ENCODE results near the gene SGMS1.

- TF ChIP-seq JUND (IDR thresholded peaks at IDR 0.05) (no peak), RAD21 (IDR thresholded peaks at IDR 0.05; ENCODE audit: low read length) (no peak), TAF1 (IDR thresholded peaks at IDR 0.05; ENCODE audit: borderline replicate concordance, low read depth, low read length) (no peak), EP300 (IDR thresholded peaks at IDR 0.05; ENCODE audit: borderline replicate concordance in 1 of 2, low read depth in 1 of 2, low read length in 1 of 2) (no peak), PBX3 (IDR thresholded peaks at IDR 0.05) (no peak), RFX5 (IDR thresholded peaks at IDR 0.05; ENCODE audit: low read length) (no peak), YY1 (IDR thresholded peaks at IDR 0.05; ENCODE audit: low read depth) (no peak), POLR2AphosphoS5 (IDR thresholded peaks at IDR 0.05; ENCODE audit: low read depth, low read length) (no peak), USF2 (IDR thresholded peaks at IDR 0.05; ENCODE audit: borderline replicate concordance, low read depth, low read length) (no peak), ELF1 (IDR thresholded peaks at IDR 0.05) (no peak)
- TF ChIP-seq, protein P1, sequence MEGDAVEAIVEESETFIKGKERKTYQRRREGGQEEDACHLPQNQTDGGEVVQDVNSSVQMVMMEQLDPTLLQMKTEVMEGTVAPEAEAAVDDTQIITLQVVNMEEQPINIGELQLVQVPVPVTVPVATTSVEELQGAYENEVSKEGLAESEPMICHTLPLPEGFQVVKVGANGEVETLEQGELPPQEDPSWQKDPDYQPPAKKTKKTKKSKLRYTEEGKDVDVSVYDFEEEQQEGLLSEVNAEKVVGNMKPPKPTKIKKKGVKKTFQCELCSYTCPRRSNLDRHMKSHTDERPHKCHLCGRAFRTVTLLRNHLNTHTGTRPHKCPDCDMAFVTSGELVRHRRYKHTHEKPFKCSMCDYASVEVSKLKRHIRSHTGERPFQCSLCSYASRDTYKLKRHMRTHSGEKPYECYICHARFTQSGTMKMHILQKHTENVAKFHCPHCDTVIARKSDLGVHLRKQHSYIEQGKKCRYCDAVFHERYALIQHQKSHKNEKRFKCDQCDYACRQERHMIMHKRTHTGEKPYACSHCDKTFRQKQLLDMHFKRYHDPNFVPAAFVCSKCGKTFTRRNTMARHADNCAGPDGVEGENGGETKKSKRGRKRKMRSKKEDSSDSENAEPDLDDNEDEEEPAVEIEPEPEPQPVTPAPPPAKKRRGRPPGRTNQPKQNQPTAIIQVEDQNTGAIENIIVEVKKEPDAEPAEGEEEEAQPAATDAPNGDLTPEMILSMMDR (IDR thresholded peaks at IDR 0.05) = no peak
- TF ChIP-seq, protein P2, sequence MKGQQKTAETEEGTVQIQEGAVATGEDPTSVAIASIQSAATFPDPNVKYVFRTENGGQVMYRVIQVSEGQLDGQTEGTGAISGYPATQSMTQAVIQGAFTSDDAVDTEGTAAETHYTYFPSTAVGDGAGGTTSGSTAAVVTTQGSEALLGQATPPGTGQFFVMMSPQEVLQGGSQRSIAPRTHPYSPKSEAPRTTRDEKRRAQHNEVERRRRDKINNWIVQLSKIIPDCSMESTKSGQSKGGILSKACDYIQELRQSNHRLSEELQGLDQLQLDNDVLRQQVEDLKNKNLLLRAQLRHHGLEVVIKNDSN (IDR thresholded peaks at IDR 0.05; ENCODE audit: borderline replicate concordance, low read depth) = no peak
Observed at GRCh38 chr10:50322077-50322476, 301.7 kb downstream of the SGMS1 start.
